Endothelial cell of umbilical vein (primary cell): ENCODE results near the gene SLC30A7. TPM values are rescaled to one million over a fixed set of nuclear protein-coding genes. Genes with fewer than 3 reads are reported as not detected.
"Not testable (repeated sequence)": the region's sequence is repeated elsewhere in the genome, so short reads cannot be mapped to it uniquely, and the experiment has no call there.

ENCODE experiments used
- BruUV-seq: library from RNA; stranded (reverse); fragments of 400-500 nt; replicated peaks from 2 replicates; lab custom pipeline; 2021; lab: Mats Ljungman, UMichigan
- CTCF ChIA-PET: fragments of 300-600, 350-600 bp; sonication (Branson Sonifier 250); formaldehyde crosslinking; loops from one replicate; lab custom pipeline; 2021; ENCODE audit warnings: antibody characterized with exemption, inconsistent platforms; lab: Charles Lee
- POLR2A ChIA-PET: fragments of 300-600, 350-600 bp; sonication (Branson Sonifier 250); formaldehyde crosslinking; loops from one replicate; lab custom pipeline; 2021; ENCODE audit warnings: antibody characterized with exemption, inconsistent platforms; lab: Charles Lee
- DNase-seq: peaks from one replicate; pipeline ENCODE4 v3.0.0-alpha.2; 2011; ENCODE audit warnings: low read depth, low spot score
- FAIRE-seq: peaks from 2 replicates; lab custom pipeline; 2011; peaks lifted over from hg19 to GRCh38; lab: Jason Lieb, UNC
- H2AFZ ChIP-seq: 2 replicates; pipeline ENCODE4 v1.6.0; 2012; ENCODE audit warnings: low read depth, low read length, control low read depth, inconsistent platforms
- H3K27ac ChIP-seq: 2 replicates; pipeline ENCODE4 v1.5.1; 2011; ENCODE audit warnings: low read depth, mild to moderate bottlenecking, control low read depth, low read length, moderate library complexity; ENCODE audit not compliant: insufficient read depth
- H3K27me3 ChIP-seq, 2 experiments: 2 replicates each; pipeline versions ENCODE4 v1.6.0 to v1.6.1; 2011; ENCODE audit warnings: low read length in 2 of 2, mixed read lengths in 1 of 2; ENCODE audit not compliant: control insufficient read depth in 2 of 2, insufficient read depth in 2 of 2
- H3K36me3 ChIP-seq, 2 experiments: 2 replicates in 1 of 2; 3 replicates in 1 of 2; pipeline ENCODE4 v1.5.1; 2011; ENCODE audit warnings: low read length in 2 of 2, mild to moderate bottlenecking in 1 of 2, moderate library complexity in 1 of 2; ENCODE audit not compliant: control insufficient read depth in 2 of 2, insufficient read depth in 2 of 2; ENCODE audit errors: extremely low read depth in 1 of 2
- H3K4me1 ChIP-seq: 3 replicates; pipeline ENCODE4 v1.5.1; 2011; ENCODE audit warnings: mild to moderate bottlenecking, low read length; ENCODE audit not compliant: control insufficient read depth, insufficient read depth; ENCODE audit errors: extremely low read depth
- H3K4me2 ChIP-seq: 2 replicates; pipeline ENCODE4 v1.6.1; 2011; ENCODE audit warnings: low read length, control low read depth, mixed read lengths; ENCODE audit not compliant: insufficient read depth
- H3K4me3 ChIP-seq, 3 experiments: fragments of 200-600 bp in 1 of 3; sonication (generic), shearing (Covaris generic) in 1 of 3; replicated peaks in 1 of 3; 2 replicates each; pipeline ENCODE4 v1.5.1; 2011 to 2016; ENCODE audit warnings: control low read depth in 3 of 3, low read length in 3 of 3, mild to moderate bottlenecking in 2 of 3, inconsistent platforms in 1 of 3, low read depth in 1 of 3, moderate library complexity in 1 of 3; ENCODE audit not compliant: insufficient read depth in 1 of 3
- H3K79me2 ChIP-seq: 2 replicates; pipeline ENCODE4 v1.6.0; 2012; ENCODE audit warnings: low read length, inconsistent platforms; ENCODE audit not compliant: control insufficient read depth, insufficient read depth
- H3K9ac ChIP-seq: replicated peaks from 2 replicates; pipeline ENCODE3; 2011; ENCODE audit warnings: low read length, control low read depth; ENCODE audit not compliant: insufficient read depth; ENCODE audit errors: extremely low read depth
- H3K9me1 ChIP-seq: replicated peaks from 3 replicates; pipeline ENCODE4 v1.6.0; 2011; ENCODE audit warnings: mild to moderate bottlenecking, low read length; ENCODE audit not compliant: control insufficient read depth, insufficient read depth; ENCODE audit errors: extremely low read depth
- H3K9me3 ChIP-seq: replicated peaks from 2 replicates; pipeline ENCODE4 v1.5.1; 2012; ENCODE audit warnings: low read length, inconsistent platforms; ENCODE audit not compliant: control insufficient read depth, insufficient read depth
- H4K20me1 ChIP-seq: replicated peaks from 2 replicates; pipeline ENCODE3; 2011; ENCODE audit warnings: mild to moderate bottlenecking, low read length; ENCODE audit not compliant: control insufficient read depth, insufficient read depth; ENCODE audit errors: extremely low read depth
- dilution Hi-C: fragments of 300-500 bp; cut with MboI; formaldehyde crosslinking; loops from one replicate; pipeline ENCODE4 v1.15.0; 2019; ENCODE audit warnings: low sequenced_read_pairs; ENCODE audit not compliant: extremely low pct_ligation_motif_present
- intact Hi-C: fragments of 100-400 bp; cut with micrococcal nuclease; formaldehyde crosslinking; loops from one replicate; pipeline ENCODE4 v1.10.0; 2022
- polyA plus RNA-seq, 4 experiments: library from polyadenylated mRNA; depleted of rRNA in 3 of 4; stranded (reverse) in 3 of 4; unstranded in 1 of 4; fragments of >200 nt; gene quantifications; 2 replicates each; pipeline versions ENCODE4 v1.2.1 to v1.2.3, GENCODE V29; 2011 to 2012; ENCODE audit warnings: missing spikeins in 1 of 4
- total RNA-seq: library from RNA; stranded (reverse); gene quantifications from 2 replicates; pipeline ENCODE4 v1.2.3, GENCODE V29; 2021

The SLC30A7 gene
- total and polyA plus RNA-seq, 2 donors (not counting 3 experiments of a cell fraction or from before 2014, with no cell fraction given) = 9.3 to 38.6 TPM

- Histone ChIP-seq H3K4me1 (peaks cover 10% of the 10 kb centered on the region), H3K79me2 (peaks cover 11% of the 10 kb centered on the region)
- FAIRE-seq, H3K4me2 ChIP-seq, H3K27ac ChIP-seq, BruUV-seq, POLR2A ChIA-PET, H3K36me3 ChIP-seq, DNase-seq, H3K9me1 ChIP-seq, H4K20me1 ChIP-seq, H3K4me3 ChIP-seq, H3K9me3 ChIP-seq, H2AFZ ChIP-seq, H3K27me3 ChIP-seq, CTCF ChIA-PET, intact Hi-C loops, dilution Hi-C loops, H3K9ac ChIP-seq: not testable (repeated sequence)
Measured at GRCh38 chr1:100948721-100949405, 53.0 kb downstream of the SLC30A7 start.

GRCh38 chr1:100949515-100950158 is 53.7 kb downstream of the SLC30A7 start:
- FAIRE-seq = not testable (repeated sequence)
- CTCF ChIA-PET = interaction anchor here (1.2 kb wide), 1 partner anchor 9 kb away, joined by 3 read pairs; no protein-coding TSS in a partner anchor
- POLR2A ChIA-PET = interaction anchor here (1.0 kb wide), 1 partner anchor 10 kb away, joined by 4 read pairs; no protein-coding TSS in a partner anchor

More at GRCh38 chr1:100949515-100950158, 53.7 kb downstream of the SLC30A7 start:
- H3K4me2 ChIP-seq, intact Hi-C loops, H3K27ac ChIP-seq, H4K20me1 ChIP-seq, DNase-seq, H3K9ac ChIP-seq, H3K4me3 ChIP-seq, H3K36me3 ChIP-seq, dilution Hi-C loops, BruUV-seq, H2AFZ ChIP-seq, H3K27me3 ChIP-seq, H3K9me3 ChIP-seq, H3K9me1 ChIP-seq: not testable (repeated sequence)
- Histone ChIP-seq H3K79me2 (peaks cover 11% of the 10 kb centered on the region), H3K4me1 (peaks cover 12% of the 10 kb centered on the region)
